Effector memory CD4-positive, alpha-beta T cell (primary cell): ENCODE data around the gene ANKRD55.
"Not testable (repeated sequence)": the region's sequence is repeated elsewhere in the genome, so short reads cannot be mapped to it uniquely, and the experiment has no call there.

Source experiments
- DNase-seq, 3 donors: peaks; one replicate each; pipeline ENCODE4 v3.0.0-alpha.2; 2020
- H3K27ac ChIP-seq: 2 replicates; pipeline ENCODE4 v1.7.0; 2013; ENCODE audit warnings: mild to moderate bottlenecking, low read length, moderate library complexity; ENCODE audit not compliant: insufficient read depth, poor library complexity, severe bottlenecking
- H3K27me3 ChIP-seq: replicated peaks from 2 replicates; pipeline ENCODE4 v1.7.0; 2013; ENCODE audit warnings: mild to moderate bottlenecking, low read length; ENCODE audit not compliant: insufficient read depth, control insufficient read depth, poor library complexity, severe bottlenecking
- H3K36me3 ChIP-seq: 2 replicates; pipeline ENCODE4 v1.7.0; 2013; ENCODE audit warnings: mild to moderate bottlenecking, low read length, moderate library complexity; ENCODE audit not compliant: control insufficient read depth, insufficient read depth
- H3K4me1 ChIP-seq: 2 replicates; pipeline ENCODE4 v1.7.0; 2013; ENCODE audit warnings: low read length, mild to moderate bottlenecking; ENCODE audit not compliant: control insufficient read depth, insufficient read depth, poor library complexity, severe bottlenecking
- H3K4me3 ChIP-seq: 2 replicates; pipeline ENCODE4 v1.7.0; 2013; ENCODE audit warnings: low read length, low read depth, mild to moderate bottlenecking; ENCODE audit not compliant: insufficient read depth, poor library complexity, severe bottlenecking
- H3K9me3 ChIP-seq: 2 replicates; pipeline ENCODE4 v1.7.0; 2013; ENCODE audit warnings: mild to moderate bottlenecking, low read length, moderate library complexity; ENCODE audit not compliant: control insufficient read depth

Gene ANKRD55

DNA sequence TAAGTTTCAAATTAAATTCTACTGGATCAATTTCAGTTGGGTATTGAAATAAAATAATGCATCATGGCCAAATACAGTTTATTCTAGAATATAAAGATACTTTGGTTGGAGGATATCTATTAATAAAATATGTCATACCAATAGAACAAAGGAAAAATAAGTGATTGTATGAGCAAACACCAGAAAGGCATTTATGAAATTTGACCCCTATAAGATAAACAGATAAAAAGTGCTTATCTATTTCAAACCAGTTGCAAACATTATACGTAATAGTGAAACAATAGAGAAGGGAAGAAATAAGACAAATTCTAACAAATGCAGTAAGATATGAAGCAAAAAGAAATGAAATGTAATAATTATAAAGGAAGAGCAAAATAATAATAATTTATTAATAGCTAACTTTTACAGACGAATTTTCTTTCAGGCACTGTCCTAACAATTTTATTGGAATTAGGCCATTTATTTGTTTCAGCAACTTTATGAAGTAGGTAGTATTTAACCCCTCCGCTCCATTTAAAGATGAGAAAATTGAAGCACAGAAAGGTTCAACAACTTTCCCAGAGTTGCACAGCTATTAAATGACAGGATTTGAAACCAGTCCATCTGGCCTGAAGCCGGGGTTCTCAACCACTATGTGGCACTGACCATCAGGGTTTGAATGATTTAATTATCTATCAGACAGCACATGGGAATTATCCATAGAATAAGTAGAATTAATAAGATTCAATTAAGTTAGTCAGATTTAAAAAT, 20.8 kb downstream of the ANKRD55 start:
- no peak overlapping the region for H3K27ac ChIP-seq
- H3K36me3 ChIP-seq: no peaks in the 10 kb centered on the region
- H3K9me3 ChIP-seq: no peaks in the 10 kb centered on the region
- no peaks in the 10 kb centered on the region for H3K27me3 ChIP-seq
- no peak overlapping the region for H3K4me3 ChIP-seq
- no peak for DNase-seq
- no peaks in the 10 kb centered on the region for H3K4me1 ChIP-seq

DNA sequence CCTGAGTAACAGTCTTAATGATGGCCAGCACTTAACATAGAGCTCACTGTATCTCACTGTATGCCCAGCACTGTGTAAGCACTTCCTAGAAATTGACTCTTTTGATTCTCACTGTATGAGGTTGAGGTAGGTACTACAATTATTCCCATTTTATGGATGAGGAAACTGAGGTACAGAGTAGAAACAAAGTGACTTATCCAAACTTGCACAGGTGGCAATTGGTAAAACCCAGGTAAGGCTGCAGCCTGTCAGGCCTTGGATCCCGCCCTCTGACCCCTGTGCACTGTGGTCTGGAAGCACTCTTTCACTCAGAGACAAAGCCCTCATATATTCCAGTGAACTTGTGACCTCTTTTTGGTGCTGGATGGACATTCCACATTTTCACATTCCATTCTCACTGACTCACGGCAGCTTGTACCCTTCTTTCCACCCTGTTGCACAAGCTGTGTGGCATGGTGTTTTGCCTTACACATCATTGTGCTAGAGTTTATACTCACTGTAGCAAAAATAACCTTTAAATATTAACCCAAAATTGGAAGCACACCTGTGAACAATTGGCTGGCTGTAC, 21.7 kb downstream of the ANKRD55 start:
- no peak overlapping the region for H3K27ac ChIP-seq
- DNase-seq: no peak
- no peaks in the 10 kb centered on the region for H3K27me3 ChIP-seq
- no peaks in the 10 kb centered on the region for H3K36me3 ChIP-seq
- no peaks in the 10 kb centered on the region for H3K9me3 ChIP-seq
- no peak overlapping the region for H3K4me3 ChIP-seq
- no peaks in the 10 kb centered on the region for H3K4me1 ChIP-seq

DNA sequence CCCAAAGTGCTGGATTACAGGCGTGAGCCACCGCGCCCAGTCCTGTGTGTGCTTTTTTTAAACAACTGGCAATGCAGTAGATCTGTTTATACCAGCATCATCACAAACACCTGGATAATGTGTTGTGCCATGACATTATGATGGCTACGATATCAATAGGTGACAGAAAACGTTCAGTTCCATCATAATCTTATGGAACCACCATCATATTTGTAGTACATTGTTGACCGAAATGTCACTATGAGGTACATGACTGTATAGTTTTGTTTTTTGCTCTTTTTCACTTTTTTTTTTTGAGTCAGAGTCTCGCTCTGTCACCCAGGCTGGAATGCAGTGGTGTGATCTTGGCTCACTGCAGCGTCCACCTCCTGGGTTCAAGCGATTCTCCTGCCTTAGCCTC, 24.4 kb downstream of the ANKRD55 start:
- Histone ChIP-seq H3K9me3 (no peaks in the 10 kb centered on the region), H3K4me3 (no peak overlapping the region), H3K4me1 (no peaks in the 10 kb centered on the region), H3K27me3 (no peaks in the 10 kb centered on the region), H3K36me3 (no peaks in the 10 kb centered on the region), H3K27ac (no peak overlapping the region)
- no peak for DNase-seq

DNA sequence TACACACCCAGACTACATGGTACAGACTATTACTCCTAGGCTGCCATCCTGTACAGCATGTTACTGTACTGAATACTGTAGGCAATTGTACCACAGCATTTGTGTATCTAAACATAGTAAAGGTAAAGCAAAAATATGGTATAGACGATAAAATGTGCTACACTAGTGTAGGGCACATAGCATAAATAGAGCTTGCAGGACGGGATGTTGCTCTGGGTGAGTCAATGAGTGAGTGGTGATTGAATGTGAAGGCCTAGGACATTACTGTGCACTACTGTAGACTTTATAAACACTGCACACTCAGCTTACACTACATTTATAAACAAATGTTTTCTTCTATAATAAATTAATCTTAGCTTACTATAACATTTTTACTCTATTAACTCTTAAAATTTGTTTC, 25.6 kb downstream of the ANKRD55 start:
- no peak overlapping the region for H3K27ac ChIP-seq
- no peaks in the 10 kb centered on the region for H3K4me1 ChIP-seq
- no peaks in the 10 kb centered on the region for H3K36me3 ChIP-seq
- H3K27me3 ChIP-seq: no peaks in the 10 kb centered on the region
- no peak overlapping the region for H3K4me3 ChIP-seq
- H3K9me3 ChIP-seq: no peaks in the 10 kb centered on the region
- DNase-seq: no peak

DNA sequence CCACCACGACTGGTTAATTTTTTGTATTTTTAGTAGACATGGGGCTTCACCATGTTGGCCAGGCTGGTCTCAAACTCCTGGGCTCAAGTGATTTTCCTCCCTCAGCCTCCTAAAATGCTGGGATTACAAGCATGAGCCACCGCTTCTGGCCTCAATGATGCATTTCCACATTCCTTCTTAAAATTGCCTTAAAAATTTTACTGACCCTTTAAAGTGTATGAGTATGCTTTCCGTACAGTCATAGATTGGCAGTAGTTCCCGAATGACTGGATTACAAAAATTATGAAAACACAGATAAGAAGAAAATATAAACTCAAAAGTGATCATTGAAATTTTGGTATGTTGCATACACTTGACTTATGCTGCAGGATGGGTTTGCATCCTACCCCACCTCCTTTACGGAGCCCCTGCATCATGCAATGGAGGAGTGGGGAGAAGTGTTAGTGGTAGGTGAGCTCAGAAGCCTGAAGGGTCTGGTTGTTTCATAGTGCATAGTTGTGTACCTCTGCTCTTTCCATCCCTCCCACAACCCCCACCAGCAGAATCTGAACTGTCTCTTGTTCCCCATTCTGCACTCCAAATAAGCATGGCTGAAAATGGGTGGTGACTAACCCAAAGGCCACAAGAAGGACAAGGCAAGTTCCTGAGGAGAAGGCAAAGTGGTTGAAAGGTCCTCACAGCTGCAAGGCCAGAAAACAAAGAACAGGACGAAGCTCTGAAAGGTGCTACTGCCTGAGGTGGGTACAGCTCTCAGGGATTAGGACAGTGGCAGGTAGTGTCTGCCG, 26.8 kb downstream of the ANKRD55 start:
- Histone ChIP-seq H3K4me3 (no peak overlapping the region), H3K4me1 (no peaks in the 10 kb centered on the region), H3K27ac (no peak overlapping the region), H3K36me3 (no peaks in the 10 kb centered on the region), H3K9me3 (no peaks in the 10 kb centered on the region), H3K27me3 (no peaks in the 10 kb centered on the region)
- DNase-seq: no peak

DNA sequence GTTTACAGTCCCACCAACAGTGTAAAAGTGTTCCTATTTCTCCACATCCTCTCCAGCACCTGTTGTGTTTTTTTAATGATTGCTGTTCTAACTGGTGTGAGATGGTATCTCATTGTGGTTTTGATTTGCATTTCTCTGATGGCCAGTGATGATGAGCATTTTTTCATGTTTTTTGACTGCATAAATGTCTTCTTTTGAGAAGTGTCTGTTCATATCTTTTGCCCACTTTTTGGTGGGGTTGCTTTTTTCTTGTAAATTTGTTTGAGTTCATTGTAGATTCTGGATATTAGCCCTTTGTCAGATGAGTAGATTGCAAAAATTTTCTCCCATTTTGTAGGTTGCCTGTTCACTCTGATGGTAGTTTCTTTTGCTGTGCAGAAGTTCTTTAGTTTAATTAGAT, 29.2 kb downstream of the ANKRD55 start:
- H3K27ac ChIP-seq, H3K27me3 ChIP-seq, H3K4me1 ChIP-seq, H3K4me3 ChIP-seq, DNase-seq, H3K36me3 ChIP-seq, H3K9me3 ChIP-seq: not testable (repeated sequence)

DNA sequence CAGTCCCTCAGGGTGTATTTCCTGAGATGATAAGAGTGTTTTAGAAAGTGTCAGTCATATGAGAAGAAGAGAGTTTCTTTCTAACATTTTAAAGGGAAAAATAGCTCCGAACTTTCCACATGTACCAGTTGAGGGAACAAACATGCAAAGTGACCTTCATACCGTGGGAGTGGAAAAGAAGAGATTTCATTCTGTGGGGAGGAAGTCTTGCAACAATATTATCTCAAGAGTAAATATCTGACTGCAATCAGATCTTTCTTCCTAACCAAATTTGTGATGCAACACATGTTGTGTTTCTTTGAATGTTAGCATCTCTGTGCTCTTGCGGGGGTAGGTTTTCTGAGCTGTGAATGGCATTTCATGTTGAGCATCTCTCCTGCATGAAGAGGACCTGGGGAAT, 30.6 kb downstream of the ANKRD55 start:
- Histone ChIP-seq H3K36me3 (no peaks in the 10 kb centered on the region), H3K4me1 (no peaks in the 10 kb centered on the region), H3K27ac (no peak overlapping the region), H3K4me3 (no peak overlapping the region), H3K27me3 (no peaks in the 10 kb centered on the region), H3K9me3 (no peaks in the 10 kb centered on the region)
- DNase-seq: no peak

DNA sequence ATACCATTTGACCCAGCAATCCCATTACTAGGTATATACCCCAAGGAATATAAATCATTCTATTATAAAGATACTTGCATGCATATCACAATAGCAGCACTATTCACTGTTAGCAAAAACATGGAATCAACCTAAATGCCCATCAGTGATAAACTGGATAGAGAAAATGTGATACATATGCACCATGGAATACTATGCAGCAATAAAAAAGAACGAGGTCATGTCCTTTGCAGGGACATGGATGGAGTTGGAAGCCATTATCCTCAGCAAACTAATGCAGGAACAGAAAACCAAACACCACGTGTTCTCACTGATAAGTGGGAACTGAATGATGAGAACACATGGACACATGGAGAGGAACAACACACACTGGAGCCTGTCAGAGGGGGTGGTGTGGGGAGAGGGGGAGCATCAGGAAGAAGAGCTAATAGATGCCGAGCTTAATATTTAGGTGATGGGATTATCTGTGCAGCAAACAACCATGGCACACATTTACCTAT, 31.3 kb downstream of the ANKRD55 start:
- not testable (repeated sequence) for H3K27ac ChIP-seq, H3K9me3 ChIP-seq, H3K4me1 ChIP-seq, H3K4me3 ChIP-seq, H3K36me3 ChIP-seq, DNase-seq, H3K27me3 ChIP-seq

DNA sequence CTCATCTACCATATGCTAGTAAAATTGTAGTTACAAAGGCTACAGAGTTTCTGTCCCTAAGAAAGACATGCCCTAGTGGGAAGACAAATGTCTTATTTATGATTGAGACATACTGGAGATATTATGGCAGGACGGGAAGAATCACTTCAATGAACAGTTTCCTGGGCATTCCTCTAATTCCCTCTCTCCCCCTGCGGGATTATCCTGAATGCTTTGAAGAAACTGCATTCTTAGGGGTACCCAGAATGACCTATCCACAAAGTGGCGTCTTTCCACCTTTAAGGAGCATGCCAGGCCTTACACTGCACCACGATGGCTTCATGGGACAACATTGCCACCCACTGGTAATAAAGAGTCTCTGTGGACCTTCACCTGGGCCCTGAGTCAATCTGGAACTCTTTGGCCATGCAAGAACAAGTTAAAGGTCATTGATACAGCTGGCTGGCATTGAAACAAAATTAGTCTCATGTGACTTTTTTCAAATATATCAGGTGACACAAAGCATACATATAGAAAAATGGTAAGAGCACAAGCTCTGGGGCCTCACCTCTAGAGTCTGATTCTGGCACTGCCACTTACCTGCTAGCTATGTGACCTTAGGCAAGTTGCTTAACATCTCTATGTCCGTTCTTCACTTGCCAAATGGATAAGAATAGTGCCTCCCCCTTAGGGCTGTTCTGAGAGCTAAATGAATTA, 32.0 kb downstream of the ANKRD55 start:
- no peaks in the 10 kb centered on the region for H3K4me1 ChIP-seq
- DNase-seq: peak; percentile 9 to 42 (median 20)
- H3K36me3 ChIP-seq: no peaks in the 10 kb centered on the region
- H3K4me3 ChIP-seq: no peak overlapping the region
- H3K27me3 ChIP-seq: no peaks in the 10 kb centered on the region
- no peak overlapping the region for H3K27ac ChIP-seq
- H3K9me3 ChIP-seq: no peaks in the 10 kb centered on the region
